Measurements from ENCODE around the gene RAB6A. TPM values are rescaled to one million over a fixed set of nuclear protein-coding genes. Genes with fewer than 3 reads are reported as not detected.

RAB6A gene
- total and polyA plus RNA-seq, 2 donors (not counting 3 experiments of a cell fraction or from before 2014, with no cell fraction given) = 45.0 to 130 TPM

DNA sequence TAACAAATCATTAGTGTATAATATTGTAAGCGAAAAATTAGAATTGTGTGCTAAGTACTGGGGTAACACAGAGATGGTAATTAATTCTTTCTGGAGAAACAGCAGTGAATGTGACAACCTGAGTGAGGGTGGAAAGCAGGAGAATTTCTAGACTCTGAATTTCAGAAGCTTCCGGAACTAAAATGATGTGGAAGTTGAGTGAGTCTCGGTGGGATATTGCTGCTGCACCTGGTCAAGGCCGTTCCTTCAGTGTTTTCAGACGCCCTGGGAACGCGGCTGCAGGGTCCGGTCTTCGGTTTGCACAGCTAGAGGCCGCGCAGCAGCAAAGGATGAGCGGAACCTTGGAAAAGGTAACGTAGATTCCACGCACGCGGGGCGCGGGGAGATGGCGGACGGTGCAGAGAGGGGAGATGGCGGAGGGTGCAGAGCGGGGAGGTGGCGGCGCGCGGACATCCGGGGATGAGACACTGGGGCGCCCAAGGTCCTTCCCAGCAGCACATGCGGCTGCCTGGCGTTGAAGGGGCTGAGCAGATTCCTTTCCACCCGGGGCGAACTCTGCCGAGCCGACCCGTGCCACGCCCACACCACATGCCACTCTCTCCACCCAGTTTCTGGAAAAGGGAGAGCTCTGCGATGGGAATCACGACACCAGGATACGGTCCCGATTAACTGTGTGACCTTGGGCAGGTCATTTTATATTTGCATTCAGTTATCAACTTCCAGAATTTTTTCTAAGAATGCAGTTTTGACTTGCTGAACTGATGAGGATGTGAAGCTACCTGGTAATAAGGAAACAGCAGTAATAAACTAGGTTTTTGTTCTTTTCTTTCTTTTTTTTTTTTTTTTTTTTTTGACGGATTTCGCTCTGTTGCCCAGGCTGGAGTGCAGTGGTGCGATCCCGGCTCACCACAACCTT is 27.0 kb upstream of the RAB6A start, which contains the start of gene MRPL48:
Gene MRPL48 (plus strand): TSS at position 232 of the 916 bp plus-strand sequence. CDS start 98 bp downstream, at position 330.
- POLR2A ChIA-PET = interaction anchor here (1.0 to 1.5 kb wide), 2 partner anchors 9 to 89 kb away, joined by 3 to 4 read pairs; no protein-coding TSS in a partner anchor
- Histone ChIP-seq H4K20me1 (replicated peaks; ENCODE audit: control insufficient read depth, extremely low read depth, insufficient read depth, low read length) (no peaks in the 10 kb centered on the region), H3K9ac (replicated peaks; ENCODE audit: extremely low read depth, insufficient read depth, low read length) (peak within 1 kb of the TSS; percentile 70), H3K27ac (ENCODE audit: insufficient read depth, low read depth, low read length) (peak within 1 kb of the TSS; percentile 39), H3K36me3 (ENCODE audit: control insufficient read depth in 2 of 2, extremely low read depth in 1 of 2, insufficient read depth in 2 of 2, low read length in 2 of 2) (no peaks in the 10 kb centered on the region), H3K79me2 (ENCODE audit: control insufficient read depth, insufficient read depth, low read length) (peaks cover 14% of the 10 kb centered on the region), H3K9me1 (replicated peaks; ENCODE audit: control insufficient read depth, extremely low read depth, insufficient read depth, low read length) (no peaks in the 10 kb centered on the region), H3K27me3 (ENCODE audit: control insufficient read depth in 2 of 2, insufficient read depth in 2 of 2, low read length in 2 of 2) (no peaks in the 10 kb centered on the region), H3K4me2 (ENCODE audit: insufficient read depth, low read length) (peak within 1 kb of the TSS; percentile 84), H3K4me3 (replicated peaks in 1 of 3; ENCODE audit: insufficient read depth in 1 of 3, low read depth in 1 of 3, low read length in 3 of 3) (peak within 1 kb of the TSS; percentile 52 to 81 (median 79)), H3K9me3 (replicated peaks; ENCODE audit: control insufficient read depth, insufficient read depth, low read length) (no peaks in the 10 kb centered on the region), H2AFZ (ENCODE audit: low read depth, low read length) (peak within 1 kb of the TSS; percentile 88), H3K4me1 (ENCODE audit: control insufficient read depth, extremely low read depth, insufficient read depth, low read length) (peaks cover 8% of the 10 kb centered on the region)
- TSS peak; percentile 90 for BruUV-seq (replicated peaks)
- dilution Hi-C loops (cut with MboI; ENCODE audit: extremely low pct_ligation_motif_present, low sequenced_read_pairs) = no loop called here
- DNase-seq (ENCODE audit: low read depth, low spot score) (peak; percentile 88), FAIRE-seq (peak; percentile 96)
- TF ChIP-seq MYC (IDR thresholded peaks at IDR 0.05; ENCODE audit: low read depth, low read length) = peak; percentile 71
- TF ChIP-seq FOS (IDR thresholded peaks at IDR 0.05; ENCODE audit: borderline replicate concordance, insufficient read depth, low read length) = peak; percentile 17
- TF ChIP-seq EZH2 (IDR thresholded peaks at IDR 0.05; ENCODE audit: borderline replicate concordance, low read depth, low read length, severe bottlenecking) = no peak
- TF ChIP-seq, protein P1, sequence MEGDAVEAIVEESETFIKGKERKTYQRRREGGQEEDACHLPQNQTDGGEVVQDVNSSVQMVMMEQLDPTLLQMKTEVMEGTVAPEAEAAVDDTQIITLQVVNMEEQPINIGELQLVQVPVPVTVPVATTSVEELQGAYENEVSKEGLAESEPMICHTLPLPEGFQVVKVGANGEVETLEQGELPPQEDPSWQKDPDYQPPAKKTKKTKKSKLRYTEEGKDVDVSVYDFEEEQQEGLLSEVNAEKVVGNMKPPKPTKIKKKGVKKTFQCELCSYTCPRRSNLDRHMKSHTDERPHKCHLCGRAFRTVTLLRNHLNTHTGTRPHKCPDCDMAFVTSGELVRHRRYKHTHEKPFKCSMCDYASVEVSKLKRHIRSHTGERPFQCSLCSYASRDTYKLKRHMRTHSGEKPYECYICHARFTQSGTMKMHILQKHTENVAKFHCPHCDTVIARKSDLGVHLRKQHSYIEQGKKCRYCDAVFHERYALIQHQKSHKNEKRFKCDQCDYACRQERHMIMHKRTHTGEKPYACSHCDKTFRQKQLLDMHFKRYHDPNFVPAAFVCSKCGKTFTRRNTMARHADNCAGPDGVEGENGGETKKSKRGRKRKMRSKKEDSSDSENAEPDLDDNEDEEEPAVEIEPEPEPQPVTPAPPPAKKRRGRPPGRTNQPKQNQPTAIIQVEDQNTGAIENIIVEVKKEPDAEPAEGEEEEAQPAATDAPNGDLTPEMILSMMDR (IDR thresholded peaks at IDR 0.05; ENCODE audit: extremely low read depth in 1 of 2, insufficient read depth in 1 of 2, low read depth in 1 of 2, low read length in 2 of 2) = no peak
- TF ChIP-seq, protein P2, sequence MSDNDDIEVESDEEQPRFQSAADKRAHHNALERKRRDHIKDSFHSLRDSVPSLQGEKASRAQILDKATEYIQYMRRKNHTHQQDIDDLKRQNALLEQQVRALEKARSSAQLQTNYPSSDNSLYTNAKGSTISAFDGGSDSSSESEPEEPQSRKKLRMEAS (IDR thresholded peaks at IDR 0.05; ENCODE audit: insufficient read depth, insufficient read length) = peak; percentile 65
- peak; percentile 85 for TF ChIP-seq POLR2A (IDR thresholded peaks at IDR 0.05; ENCODE audit: low read depth, low read length)
- CTCF ChIA-PET = interaction anchor here (0.6 to 1.8 kb wide), 9 partner anchors 9 to 712 kb away, joined by 3 to 8 read pairs (median 3); partner anchors contain the start of gene RAB6A
- intact Hi-C loops (cut with micrococcal nuclease) = loop anchor here (1.0 kb wide), 2 partner anchors 9 to 27 kb away; partner anchors contain the start of gene RAB6A
